SK-N-SH treated with all-trans-retinoic acid at 6 μM for 48 hours (cell line): ENCODE data around the gene SPATA31D4.

Source experiments
- ATAC-seq: fragments of 200-7000 bp; cut with Tn5 transposase; 3 replicates; pipeline ENCODE4 v1.9.1; 2020; ENCODE audit warnings: mild to moderate bottlenecking, moderate library complexity
- ARNTL ChIP-seq: fragments of 450-650 bp; formaldehyde crosslinking; IDR thresholded peaks from 2 replicates; pipeline ENCODE4 v1.5.0; 2020; ENCODE audit warnings: low read depth, mild to moderate bottlenecking, moderate library complexity, borderline replicate concordance
- BACH2 ChIP-seq: fragments of 250-450 bp; sonication (Bioruptor Pico); IDR thresholded peaks from 2 replicates; pipeline ENCODE4 v1.9.0; 2021; ENCODE audit warnings: mild to moderate bottlenecking, borderline replicate concordance
- CSDC2 ChIP-seq: fragments of 250-450 bp; sonication (Bioruptor Pico); IDR thresholded peaks from 2 replicates; pipeline ENCODE4 v1.5.0; 2020; ENCODE audit warnings: mild to moderate bottlenecking, moderate library complexity
- ESRRG ChIP-seq: fragments of 250-450 bp; sonication (Bioruptor Pico); IDR thresholded peaks from 2 replicates; pipeline ENCODE4 v1.6.1; 2021; ENCODE audit warnings: mild to moderate bottlenecking
- GLIS3 ChIP-seq: fragments of 250-450 bp; sonication (Bioruptor Pico); IDR thresholded peaks from 2 replicates; pipeline ENCODE4 v1.5.0; 2020; ENCODE audit warnings: mild to moderate bottlenecking, moderate library complexity
- ISL1 ChIP-seq: fragments of 250-450 bp; sonication (Bioruptor Pico); IDR thresholded peaks from 2 replicates; pipeline ENCODE4 v2.1.2; 2022; ENCODE audit warnings: mild to moderate bottlenecking, moderate library complexity
- OSR1 ChIP-seq: fragments of 250-450 bp; sonication (Bioruptor Pico); IDR thresholded peaks from 2 replicates; pipeline ENCODE4 v1.8.0; 2022; ENCODE audit warnings: moderate library complexity, mild to moderate bottlenecking, inconsistent platforms
- PATZ1 ChIP-seq: fragments of 250-450 bp; sonication (Bioruptor Pico); IDR thresholded peaks from 2 replicates; pipeline ENCODE4 v1.8.0; 2020; ENCODE audit warnings: mild to moderate bottlenecking, moderate library complexity, borderline replicate concordance
- POU6F1 ChIP-seq: fragments of 250-450 bp; sonication (Bioruptor Pico); IDR thresholded peaks from 2 replicates; pipeline ENCODE4 v1.8.0; 2021; ENCODE audit warnings: low read depth, mild to moderate bottlenecking, moderate library complexity, borderline replicate concordance
- PPARA ChIP-seq: fragments of 250-450 bp; sonication (Bioruptor Pico); IDR thresholded peaks from 2 replicates; pipeline ENCODE4 v1.5.0; 2020; ENCODE audit warnings: mild to moderate bottlenecking, borderline replicate concordance
- RARB ChIP-seq: fragments of 250-450 bp; sonication (Bioruptor Pico); IDR thresholded peaks from 2 replicates; pipeline ENCODE4 v1.8.0; 2021; ENCODE audit warnings: mild to moderate bottlenecking, moderate library complexity
- SNAI2 ChIP-seq: fragments of 250-450 bp; sonication (Bioruptor Pico); IDR thresholded peaks from 2 replicates; pipeline ENCODE4 v1.5.0; 2020; ENCODE audit warnings: mild to moderate bottlenecking, moderate library complexity
- TCF4 ChIP-seq: fragments of 250-450 bp; sonication (Bioruptor Pico); IDR thresholded peaks from 2 replicates; pipeline ENCODE4 v1.8.0; 2021; ENCODE audit warnings: mild to moderate bottlenecking, moderate library complexity, borderline replicate concordance
- TOX ChIP-seq: fragments of 250-450 bp; sonication (Bioruptor Pico); IDR thresholded peaks from 2 replicates; pipeline ENCODE4 v1.8.0; 2021; ENCODE audit warnings: mild to moderate bottlenecking, moderate library complexity, borderline replicate concordance
- TSHZ2 ChIP-seq: fragments of 250-450 bp; sonication (Bioruptor Pico); IDR thresholded peaks from 2 replicates; pipeline ENCODE4 v1.5.0; 2020; ENCODE audit warnings: mild to moderate bottlenecking, moderate library complexity
- ZC3H10 ChIP-seq: fragments of 250-450 bp; sonication (Bioruptor Pico); IDR thresholded peaks from 2 replicates; pipeline ENCODE4 v1.5.1; 2021; ENCODE audit warnings: mild to moderate bottlenecking, moderate library complexity
- ZFP3 ChIP-seq: fragments of 250-450 bp; sonication (Bioruptor Pico); IDR thresholded peaks from 2 replicates; pipeline ENCODE4 v1.5.0; 2020; ENCODE audit warnings: mild to moderate bottlenecking, moderate library complexity
- ZFP30 ChIP-seq: fragments of 450-650 bp; formaldehyde crosslinking; IDR thresholded peaks from 2 replicates; pipeline ENCODE4 v1.5.0; 2022; ENCODE audit warnings: mild to moderate bottlenecking, moderate library complexity
- ZNF70 ChIP-seq: fragments of 450-650 bp; formaldehyde crosslinking; IDR thresholded peaks from 2 replicates; pipeline ENCODE4 v1.5.0; 2020; ENCODE audit warnings: mild to moderate bottlenecking, moderate library complexity
- ZNF8 ChIP-seq: fragments of 450-650 bp; formaldehyde crosslinking; IDR thresholded peaks from 2 replicates; pipeline ENCODE4 v1.5.0; 2020; ENCODE audit warnings: mild to moderate bottlenecking, moderate library complexity
- TF ChIP-seq, protein P1 (sequence below): fragments of 250-450 bp; sonication (Bioruptor Pico); IDR thresholded peaks from 2 replicates; pipeline ENCODE4 v1.5.1; 2020; ENCODE audit warnings: low read depth, mild to moderate bottlenecking, moderate library complexity
- TF ChIP-seq, protein P2 (sequence below): fragments of 250-450 bp; sonication (Bioruptor Pico); IDR thresholded peaks from 2 replicates; pipeline ENCODE4 v1.5.1; 2021; ENCODE audit warnings: mild to moderate bottlenecking, moderate library complexity

The SPATA31D4 gene

DNA sequence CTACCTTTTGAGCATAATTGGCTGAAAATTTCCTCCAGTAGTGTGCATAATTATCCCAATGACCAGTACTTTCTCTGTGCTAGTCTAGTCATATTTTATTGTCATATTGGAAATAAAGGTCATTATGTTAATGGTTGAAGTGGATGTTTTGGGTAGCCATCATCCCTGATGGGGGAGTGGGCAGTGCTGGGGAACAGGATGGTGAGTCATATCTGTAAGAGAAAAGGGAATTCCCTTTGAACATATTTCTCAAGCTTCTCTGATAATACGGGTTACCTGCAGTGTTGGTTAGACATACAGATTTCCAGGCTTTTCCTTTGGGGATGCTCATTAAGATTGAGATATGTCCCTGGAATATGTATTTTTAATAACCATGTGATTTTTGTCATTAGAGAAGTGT, 33.3 kb upstream of the SPATA31D4 start:
- no peak for ATAC-seq
- TF ChIP-seq PPARA (no peak), SNAI2 (no peak), PATZ1 (no peak), ZC3H10 (CRISPR knock-in tag) (no peak), ZFP3 (no peak), TSHZ2 (CRISPR knock-in tag) (no peak), BACH2 (CRISPR knock-in tag) (no peak), ZFP30 (CRISPR knock-in tag) (no peak), ISL1 (CRISPR knock-in tag) (no peak), RARB (no peak), GLIS3 (CRISPR knock-in tag) (no peak), POU6F1 (CRISPR knock-in tag) (no peak), ARNTL (CRISPR knock-in tag) (no peak), ESRRG (no peak), ZNF70 (no peak), ZNF8 (CRISPR knock-in tag) (no peak), OSR1 (CRISPR knock-in tag) (no peak), CSDC2 (CRISPR knock-in tag) (no peak), TCF4 (CRISPR knock-in tag) (no peak), TOX (no peak)

DNA sequence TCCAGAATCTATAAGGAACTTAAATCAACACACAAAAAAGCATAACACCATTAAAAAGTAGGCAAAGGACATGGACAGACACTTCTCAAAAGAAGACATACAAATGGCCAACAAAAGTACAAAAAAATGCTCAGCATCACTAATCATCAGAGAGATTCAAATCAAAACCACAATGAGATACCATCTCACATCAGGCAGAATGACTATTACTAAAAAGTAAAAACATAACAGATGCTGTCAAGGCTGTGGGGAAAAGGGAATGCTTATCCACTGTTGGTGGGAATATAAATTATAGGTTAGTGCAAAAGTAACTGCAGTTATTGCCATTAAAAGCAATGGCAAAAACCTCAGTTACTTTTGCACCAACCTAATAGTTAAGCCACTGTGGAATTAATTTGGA, 32.2 kb upstream of the SPATA31D4 start:
- TF ChIP-seq OSR1 (CRISPR knock-in tag) = no peak
- no peak for TF ChIP-seq ZFP3
- no peak for TF ChIP-seq ESRRG
- TF ChIP-seq TSHZ2 (CRISPR knock-in tag) = no peak
- peak; percentile 78 for ATAC-seq

DNA sequence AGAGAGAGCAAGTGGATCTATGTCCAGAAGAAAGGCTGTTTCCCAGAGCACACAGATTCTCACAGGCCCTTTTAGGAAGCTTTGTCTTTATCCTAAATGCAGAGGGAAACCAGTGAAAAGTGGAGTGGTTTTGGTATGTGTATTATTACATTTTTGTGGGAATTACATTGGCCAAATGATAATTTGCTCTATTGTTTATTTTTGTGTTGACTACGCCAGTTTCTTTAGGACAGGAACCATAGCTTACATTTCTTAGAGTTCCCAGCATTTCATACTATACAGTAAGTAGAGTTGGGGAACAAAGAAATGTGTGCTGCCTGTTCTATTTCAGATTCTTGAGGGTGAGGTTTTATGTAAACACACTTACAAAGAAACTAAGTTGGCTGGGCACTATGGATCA, 29.4 kb upstream of the SPATA31D4 start:
- no peak for ATAC-seq
- TF ChIP-seq TCF4 (CRISPR knock-in tag) = no peak
- no peak for TF ChIP-seq TOX
- no peak for TF ChIP-seq GLIS3 (CRISPR knock-in tag)

DNA sequence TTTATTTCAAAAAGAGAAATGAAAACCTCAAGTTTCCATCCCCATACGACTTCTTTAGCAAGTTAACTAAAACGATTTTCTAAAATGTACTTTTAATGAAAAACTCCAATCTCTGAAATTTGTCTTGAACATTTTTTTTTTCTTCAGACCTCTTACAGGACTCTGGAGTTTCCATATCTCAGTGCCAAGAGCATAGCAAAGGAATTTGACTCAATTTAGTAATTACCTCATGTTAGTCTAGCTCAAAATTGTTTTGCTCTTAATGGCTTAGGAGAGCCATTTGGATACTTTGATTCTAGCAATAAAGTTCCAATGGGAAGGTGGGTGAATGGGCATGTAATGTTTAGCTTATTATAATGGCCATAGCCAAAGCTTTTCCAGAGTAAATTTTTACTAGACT, 26.0 kb upstream of the SPATA31D4 start:
- no peak for ATAC-seq
- TF ChIP-seq ZNF70 (no peak), CSDC2 (CRISPR knock-in tag) (no peak), ISL1 (CRISPR knock-in tag) (peak; percentile 66)

GRCh38 chr9:81902626-81903025, 25.6 kb upstream of the SPATA31D4 start:
- ATAC-seq = no peak
- TF ChIP-seq RARB (no peak), ZNF70 (no peak), ZNF8 (CRISPR knock-in tag) (no peak), GLIS3 (CRISPR knock-in tag) (no peak), ESRRG (no peak), PPARA (no peak), ISL1 (CRISPR knock-in tag) (no peak), ZC3H10 (CRISPR knock-in tag) (no peak), ZFP30 (CRISPR knock-in tag) (no peak), TCF4 (CRISPR knock-in tag) (no peak), ZFP3 (no peak)
- TF ChIP-seq, protein P1, sequence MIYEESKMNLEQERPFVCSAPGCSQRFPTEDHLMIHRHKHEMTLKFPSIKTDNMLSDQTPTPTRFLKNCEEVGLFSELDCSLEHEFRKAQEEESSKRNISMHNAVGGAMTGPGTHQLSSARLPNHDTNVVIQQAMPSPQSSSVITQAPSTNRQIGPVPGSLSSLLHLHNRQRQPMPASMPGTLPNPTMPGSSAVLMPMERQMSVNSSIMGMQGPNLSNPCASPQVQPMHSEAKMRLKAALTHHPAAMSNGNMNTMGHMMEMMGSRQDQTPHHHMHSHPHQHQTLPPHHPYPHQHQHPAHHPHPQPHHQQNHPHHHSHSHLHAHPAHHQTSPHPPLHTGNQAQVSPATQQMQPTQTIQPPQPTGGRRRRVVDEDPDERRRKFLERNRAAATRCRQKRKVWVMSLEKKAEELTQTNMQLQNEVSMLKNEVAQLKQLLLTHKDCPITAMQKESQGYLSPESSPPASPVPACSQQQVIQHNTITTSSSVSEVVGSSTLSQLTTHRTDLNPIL (CRISPR knock-in tag) = no peak
- TF ChIP-seq, protein P2, sequence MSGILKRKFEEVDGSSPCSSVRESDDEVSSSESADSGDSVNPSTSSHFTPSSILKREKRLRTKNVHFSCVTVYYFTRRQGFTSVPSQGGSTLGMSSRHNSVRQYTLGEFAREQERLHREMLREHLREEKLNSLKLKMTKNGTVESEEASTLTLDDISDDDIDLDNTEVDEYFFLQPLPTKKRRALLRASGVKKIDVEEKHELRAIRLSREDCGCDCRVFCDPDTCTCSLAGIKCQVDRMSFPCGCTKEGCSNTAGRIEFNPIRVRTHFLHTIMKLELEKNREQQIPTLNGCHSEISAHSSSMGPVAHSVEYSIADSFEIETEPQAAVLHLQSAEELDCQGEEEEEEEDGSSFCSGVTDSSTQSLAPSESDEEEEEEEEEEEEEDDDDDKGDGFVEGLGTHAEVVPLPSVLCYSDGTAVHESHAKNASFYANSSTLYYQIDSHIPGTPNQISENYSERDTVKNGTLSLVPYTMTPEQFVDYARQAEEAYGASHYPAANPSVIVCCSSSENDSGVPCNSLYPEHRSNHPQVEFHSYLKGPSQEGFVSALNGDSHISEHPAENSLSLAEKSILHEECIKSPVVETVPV (CRISPR knock-in tag) = no peak
